Parathyroid adenoma (tissue), 2 donors: ENCODE measurements around the gene CASP8AP2.

Source experiments
- H2AFZ ChIP-seq: fragments of 300-600 bp; sonication (generic); one replicate; pipeline ENCODE4 v1.7.0; 2017; ENCODE audit warnings: antibody characterized with exemption, mild to moderate bottlenecking
- H3K27ac ChIP-seq: fragments of 300-600 bp; sonication (generic); one replicate; pipeline ENCODE4 v1.7.0; 2017
- H3K27me3 ChIP-seq: fragments of 300-600 bp; sonication (generic); one replicate; pipeline ENCODE4 v1.7.0; 2017; ENCODE audit warnings: low read length; ENCODE audit not compliant: control insufficient read depth, insufficient read depth
- H3K36me3 ChIP-seq: fragments of 300-600 bp; sonication (generic); one replicate; pipeline ENCODE4 v1.7.0; 2017; ENCODE audit warnings: low read length; ENCODE audit not compliant: control insufficient read depth, insufficient read depth
- H3K4me1 ChIP-seq: fragments of 300-600 bp; sonication (generic); one replicate; pipeline ENCODE4 v1.7.0; 2017; ENCODE audit warnings: control low read depth
- H3K4me2 ChIP-seq: fragments of 300-600 bp; sonication (generic); one replicate; pipeline ENCODE4 v1.7.0; 2017; ENCODE audit warnings: low read length
- H3K4me3 ChIP-seq: fragments of 300-600 bp; sonication (generic); one replicate; pipeline ENCODE4 v1.7.0; 2017; ENCODE audit warnings: low read depth, low read length
- H3K79me2 ChIP-seq: fragments of 300-600 bp; sonication (generic); one replicate; pipeline ENCODE4 v1.7.0; 2017; ENCODE audit warnings: control low read depth
- H3K9ac ChIP-seq: fragments of 300-600 bp; sonication (generic); one replicate; pipeline ENCODE4 v1.7.0; 2017; ENCODE audit warnings: mild to moderate bottlenecking
- H3K9me3 ChIP-seq: fragments of 300-600 bp; sonication (generic); one replicate; pipeline ENCODE4 v1.7.0; 2017; ENCODE audit warnings: low read length; ENCODE audit not compliant: control insufficient read depth
- CTCF ChIP-seq: fragments of 300-600 bp; sonication (generic); IDR thresholded peaks from one replicate; pipeline ENCODE4 v1.7.0; 2017; ENCODE audit warnings: antibody characterized with exemption, mild to moderate bottlenecking
- donor health status: primary hyperparathyroidism.

Gene CASP8AP2

GRCh38 chr6:89830170-89830809, 610 bp downstream of the CASP8AP2 start:
- Histone ChIP-seq H3K27me3 (no peaks in the 10 kb centered on the region), H3K4me2 (peak overlapping the region; percentile 87), H3K9me3 (no peaks in the 10 kb centered on the region), H2AFZ (peak overlapping the region; percentile 96), H3K27ac (peak overlapping the region; percentile 45), H3K4me1 (peaks cover 6% of the 10 kb centered on the region), H3K9ac (no peak overlapping the region), H3K4me3 (peak overlapping the region; percentile 84), H3K36me3 (no peaks in the 10 kb centered on the region), H3K79me2 (peaks cover 5% of the 10 kb centered on the region)
- TF ChIP-seq CTCF: no peak

GRCh38 chr6:89834884-89835792, 5.5 kb downstream of the CASP8AP2 start:
- Histone ChIP-seq H3K4me1 (peaks cover 6% of the 10 kb centered on the region), H3K27me3 (no peaks in the 10 kb centered on the region), H2AFZ (no peak overlapping the region), H3K9me3 (no peaks in the 10 kb centered on the region), H3K9ac (no peak overlapping the region), H3K36me3 (no peaks in the 10 kb centered on the region), H3K27ac (no peak overlapping the region), H3K4me3 (no peak overlapping the region), H3K79me2 (peaks cover 19% of the 10 kb centered on the region), H3K4me2 (no peak overlapping the region)
- no peak for TF ChIP-seq CTCF

- Histone ChIP-seq H3K27ac (no peak overlapping the region), H3K9ac (no peak overlapping the region), H3K9me3 (no peaks in the 10 kb centered on the region), H3K27me3 (no peaks in the 10 kb centered on the region), H3K4me3 (no peak overlapping the region), H3K36me3 (no peaks in the 10 kb centered on the region), H2AFZ (no peak overlapping the region), H3K4me1 (no peaks in the 10 kb centered on the region), H3K4me2 (no peak overlapping the region), H3K79me2 (peaks cover 17% of the 10 kb centered on the region)
- TF ChIP-seq CTCF: no peak
Observed at GRCh38 chr6:89836639-89837222, 7.1 kb downstream of the CASP8AP2 start.

- H3K9ac ChIP-seq: no peak overlapping the region
- H3K4me3 ChIP-seq: no peak overlapping the region
- no peaks in the 10 kb centered on the region for H3K9me3 ChIP-seq
- no peak overlapping the region for H3K4me2 ChIP-seq
- H3K27me3 ChIP-seq: no peaks in the 10 kb centered on the region
- H3K4me1 ChIP-seq: no peaks in the 10 kb centered on the region
- H3K79me2 ChIP-seq: peaks cover 20% of the 10 kb centered on the region
- no peaks in the 10 kb centered on the region for H3K36me3 ChIP-seq
- no peak overlapping the region for H2AFZ ChIP-seq
- no peak for TF ChIP-seq CTCF
- no peak overlapping the region for H3K27ac ChIP-seq
Observed at GRCh38 chr6:89840538-89840937, 10.9 kb downstream of the CASP8AP2 start.
